SK-N-SH treated with all-trans-retinoic acid at 6 μM for 48 hours (cell line): Measurements from ENCODE around the gene RALGAPA1.

Experiments used
- ATAC-seq: fragments of 200-7000 bp; cut with Tn5 transposase; 3 replicates; pipeline ENCODE4 v1.9.1; 2020; ENCODE audit warnings: mild to moderate bottlenecking, moderate library complexity
- ARNTL ChIP-seq: fragments of 450-650 bp; formaldehyde crosslinking; IDR thresholded peaks from 2 replicates; pipeline ENCODE4 v1.5.0; 2020; ENCODE audit warnings: low read depth, mild to moderate bottlenecking, moderate library complexity, borderline replicate concordance
- CSDC2 ChIP-seq: fragments of 250-450 bp; sonication (Bioruptor Pico); IDR thresholded peaks from 2 replicates; pipeline ENCODE4 v1.5.0; 2020; ENCODE audit warnings: mild to moderate bottlenecking, moderate library complexity
- ESRRG ChIP-seq: fragments of 250-450 bp; sonication (Bioruptor Pico); IDR thresholded peaks from 2 replicates; pipeline ENCODE4 v1.6.1; 2021; ENCODE audit warnings: mild to moderate bottlenecking
- ISL1 ChIP-seq: fragments of 250-450 bp; sonication (Bioruptor Pico); IDR thresholded peaks from 2 replicates; pipeline ENCODE4 v2.1.2; 2022; ENCODE audit warnings: mild to moderate bottlenecking, moderate library complexity
- OSR1 ChIP-seq: fragments of 250-450 bp; sonication (Bioruptor Pico); IDR thresholded peaks from 2 replicates; pipeline ENCODE4 v1.8.0; 2022; ENCODE audit warnings: moderate library complexity, mild to moderate bottlenecking, inconsistent platforms
- PPARA ChIP-seq: fragments of 250-450 bp; sonication (Bioruptor Pico); IDR thresholded peaks from 2 replicates; pipeline ENCODE4 v1.5.0; 2020; ENCODE audit warnings: mild to moderate bottlenecking, borderline replicate concordance
- RARB ChIP-seq: fragments of 250-450 bp; sonication (Bioruptor Pico); IDR thresholded peaks from 2 replicates; pipeline ENCODE4 v1.8.0; 2021; ENCODE audit warnings: mild to moderate bottlenecking, moderate library complexity
- SNAI2 ChIP-seq: fragments of 250-450 bp; sonication (Bioruptor Pico); IDR thresholded peaks from 2 replicates; pipeline ENCODE4 v1.5.0; 2020; ENCODE audit warnings: mild to moderate bottlenecking, moderate library complexity
- TCF4 ChIP-seq: fragments of 250-450 bp; sonication (Bioruptor Pico); IDR thresholded peaks from 2 replicates; pipeline ENCODE4 v1.8.0; 2021; ENCODE audit warnings: mild to moderate bottlenecking, moderate library complexity, borderline replicate concordance
- TOX ChIP-seq: fragments of 250-450 bp; sonication (Bioruptor Pico); IDR thresholded peaks from 2 replicates; pipeline ENCODE4 v1.8.0; 2021; ENCODE audit warnings: mild to moderate bottlenecking, moderate library complexity, borderline replicate concordance
- ZC3H10 ChIP-seq: fragments of 250-450 bp; sonication (Bioruptor Pico); IDR thresholded peaks from 2 replicates; pipeline ENCODE4 v1.5.1; 2021; ENCODE audit warnings: mild to moderate bottlenecking, moderate library complexity
- ZFP3 ChIP-seq: fragments of 250-450 bp; sonication (Bioruptor Pico); IDR thresholded peaks from 2 replicates; pipeline ENCODE4 v1.5.0; 2020; ENCODE audit warnings: mild to moderate bottlenecking, moderate library complexity
- ZFP30 ChIP-seq: fragments of 450-650 bp; formaldehyde crosslinking; IDR thresholded peaks from 2 replicates; pipeline ENCODE4 v1.5.0; 2022; ENCODE audit warnings: mild to moderate bottlenecking, moderate library complexity
- ZNF70 ChIP-seq: fragments of 450-650 bp; formaldehyde crosslinking; IDR thresholded peaks from 2 replicates; pipeline ENCODE4 v1.5.0; 2020; ENCODE audit warnings: mild to moderate bottlenecking, moderate library complexity
- ZNF8 ChIP-seq: fragments of 450-650 bp; formaldehyde crosslinking; IDR thresholded peaks from 2 replicates; pipeline ENCODE4 v1.5.0; 2020; ENCODE audit warnings: mild to moderate bottlenecking, moderate library complexity
- TF ChIP-seq, protein P1 (sequence below): fragments of 250-450 bp; sonication (Bioruptor Pico); IDR thresholded peaks from 2 replicates; pipeline ENCODE4 v1.8.0; 2020; ENCODE audit warnings: mild to moderate bottlenecking, moderate library complexity, borderline replicate concordance
- TF ChIP-seq, protein P2 (sequence below): fragments of 250-450 bp; sonication (Bioruptor Pico); IDR thresholded peaks from 2 replicates; pipeline ENCODE4 v1.5.0; 2020; ENCODE audit warnings: mild to moderate bottlenecking, moderate library complexity
- TF ChIP-seq, protein P3 (sequence below): fragments of 250-450 bp; sonication (Bioruptor Pico); IDR thresholded peaks from 2 replicates; pipeline ENCODE4 v1.5.1; 2020; ENCODE audit warnings: low read depth, mild to moderate bottlenecking, moderate library complexity
- TF ChIP-seq, protein P4 (sequence below): fragments of 250-450 bp; sonication (Bioruptor Pico); IDR thresholded peaks from 2 replicates; pipeline ENCODE4 v1.8.0; 2021; ENCODE audit warnings: low read depth, mild to moderate bottlenecking, moderate library complexity, borderline replicate concordance
- TF ChIP-seq, protein P5 (sequence below): fragments of 250-450 bp; sonication (Bioruptor Pico); IDR thresholded peaks from 2 replicates; pipeline ENCODE4 v1.5.1; 2021; ENCODE audit warnings: mild to moderate bottlenecking, moderate library complexity

RALGAPA1 gene

DNA sequence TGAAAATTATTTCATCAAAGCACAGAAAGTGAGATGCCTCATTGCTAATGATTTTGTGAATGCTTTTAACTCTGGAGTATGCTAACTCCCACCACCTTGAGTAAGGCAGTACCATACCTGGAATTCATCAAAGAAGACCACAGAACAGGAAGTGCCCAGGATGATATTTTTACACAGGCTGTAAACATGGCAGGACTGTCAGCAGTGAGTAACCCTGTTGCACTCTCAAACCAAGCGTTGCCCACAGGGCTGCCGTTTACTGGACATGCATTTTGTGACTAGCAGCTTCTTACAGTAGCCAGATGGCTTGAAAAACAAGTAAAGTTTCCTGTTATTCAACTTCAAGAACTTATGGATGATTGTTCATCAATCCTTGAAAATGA lies 42.4 kb downstream of the RALGAPA1 start:
- TF ChIP-seq CSDC2: no peak
- no peak for TF ChIP-seq ZFP3 (CRISPR knock-in tag)
- no peak for TF ChIP-seq TOX
- TF ChIP-seq RARB (CRISPR knock-in tag): no peak
- TF ChIP-seq, protein P1, sequence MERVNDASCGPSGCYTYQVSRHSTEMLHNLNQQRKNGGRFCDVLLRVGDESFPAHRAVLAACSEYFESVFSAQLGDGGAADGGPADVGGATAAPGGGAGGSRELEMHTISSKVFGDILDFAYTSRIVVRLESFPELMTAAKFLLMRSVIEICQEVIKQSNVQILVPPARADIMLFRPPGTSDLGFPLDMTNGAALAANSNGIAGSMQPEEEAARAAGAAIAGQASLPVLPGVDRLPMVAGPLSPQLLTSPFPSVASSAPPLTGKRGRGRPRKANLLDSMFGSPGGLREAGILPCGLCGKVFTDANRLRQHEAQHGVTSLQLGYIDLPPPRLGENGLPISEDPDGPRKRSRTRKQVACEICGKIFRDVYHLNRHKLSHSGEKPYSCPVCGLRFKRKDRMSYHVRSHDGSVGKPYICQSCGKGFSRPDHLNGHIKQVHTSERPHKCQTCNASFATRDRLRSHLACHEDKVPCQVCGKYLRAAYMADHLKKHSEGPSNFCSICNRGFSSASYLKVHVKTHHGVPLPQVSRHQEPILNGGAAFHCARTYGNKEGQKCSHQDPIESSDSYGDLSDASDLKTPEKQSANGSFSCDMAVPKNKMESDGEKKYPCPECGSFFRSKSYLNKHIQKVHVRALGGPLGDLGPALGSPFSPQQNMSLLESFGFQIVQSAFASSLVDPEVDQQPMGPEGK (CRISPR knock-in tag): no peak
- TF ChIP-seq ZNF70: no peak
- no peak for TF ChIP-seq ZFP30 (CRISPR knock-in tag)
- TF ChIP-seq TCF4 (CRISPR knock-in tag): no peak
- no peak for TF ChIP-seq ARNTL
- TF ChIP-seq, protein P2, sequence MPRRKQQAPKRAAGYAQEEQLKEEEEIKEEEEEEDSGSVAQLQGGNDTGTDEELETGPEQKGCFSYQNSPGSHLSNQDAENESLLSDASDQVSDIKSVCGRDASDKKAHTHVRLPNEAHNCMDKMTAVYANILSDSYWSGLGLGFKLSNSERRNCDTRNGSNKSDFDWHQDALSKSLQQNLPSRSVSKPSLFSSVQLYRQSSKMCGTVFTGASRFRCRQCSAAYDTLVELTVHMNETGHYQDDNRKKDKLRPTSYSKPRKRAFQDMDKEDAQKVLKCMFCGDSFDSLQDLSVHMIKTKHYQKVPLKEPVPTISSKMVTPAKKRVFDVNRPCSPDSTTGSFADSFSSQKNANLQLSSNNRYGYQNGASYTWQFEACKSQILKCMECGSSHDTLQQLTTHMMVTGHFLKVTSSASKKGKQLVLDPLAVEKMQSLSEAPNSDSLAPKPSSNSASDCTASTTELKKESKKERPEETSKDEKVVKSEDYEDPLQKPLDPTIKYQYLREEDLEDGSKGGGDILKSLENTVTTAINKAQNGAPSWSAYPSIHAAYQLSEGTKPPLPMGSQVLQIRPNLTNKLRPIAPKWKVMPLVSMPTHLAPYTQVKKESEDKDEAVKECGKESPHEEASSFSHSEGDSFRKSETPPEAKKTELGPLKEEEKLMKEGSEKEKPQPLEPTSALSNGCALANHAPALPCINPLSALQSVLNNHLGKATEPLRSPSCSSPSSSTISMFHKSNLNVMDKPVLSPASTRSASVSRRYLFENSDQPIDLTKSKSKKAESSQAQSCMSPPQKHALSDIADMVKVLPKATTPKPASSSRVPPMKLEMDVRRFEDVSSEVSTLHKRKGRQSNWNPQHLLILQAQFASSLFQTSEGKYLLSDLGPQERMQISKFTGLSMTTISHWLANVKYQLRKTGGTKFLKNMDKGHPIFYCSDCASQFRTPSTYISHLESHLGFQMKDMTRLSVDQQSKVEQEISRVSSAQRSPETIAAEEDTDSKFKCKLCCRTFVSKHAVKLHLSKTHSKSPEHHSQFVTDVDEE (CRISPR knock-in tag): no peak
- no peak for TF ChIP-seq ZNF8
- TF ChIP-seq OSR1 (CRISPR knock-in tag): no peak
- no peak for TF ChIP-seq ZC3H10 (CRISPR knock-in tag)
- ATAC-seq: no peak

DNA sequence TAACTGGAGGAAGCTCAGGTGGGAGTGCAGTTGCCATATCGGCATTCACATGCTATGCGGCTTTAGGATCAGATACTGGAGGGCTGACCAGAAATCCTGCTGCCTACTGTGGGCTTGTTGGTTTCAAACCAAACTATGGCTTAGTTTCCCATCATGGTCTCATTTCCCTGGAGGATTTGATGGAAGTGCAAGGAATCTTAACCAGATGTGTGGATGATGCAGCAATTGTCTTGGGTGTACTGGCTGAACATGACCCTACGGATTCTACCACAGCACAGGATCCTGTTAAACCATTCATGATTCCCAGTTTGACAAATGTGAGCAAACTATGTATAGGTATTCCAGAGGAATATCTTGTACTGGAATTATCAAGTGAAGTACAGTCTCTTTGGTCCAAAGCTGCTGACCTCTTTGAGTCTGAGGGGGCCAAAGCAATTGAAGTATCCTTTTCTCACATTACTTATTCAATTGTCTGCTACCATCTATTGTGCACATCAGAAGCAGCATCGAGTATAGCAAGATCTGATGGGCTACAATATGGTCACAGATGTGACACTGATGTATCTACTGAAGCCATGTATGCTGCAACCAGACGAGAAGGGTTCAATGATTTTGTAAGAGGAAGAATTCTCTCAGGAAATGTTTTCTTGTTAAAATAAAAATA lies 42.9 kb downstream of the RALGAPA1 start:
- no peak for ATAC-seq
- no peak for TF ChIP-seq SNAI2 (CRISPR knock-in tag)
- TF ChIP-seq ZC3H10 (CRISPR knock-in tag): no peak
- TF ChIP-seq ESRRG: no peak
- no peak for TF ChIP-seq PPARA (CRISPR knock-in tag)
- no peak for TF ChIP-seq ARNTL
- TF ChIP-seq, protein P3, sequence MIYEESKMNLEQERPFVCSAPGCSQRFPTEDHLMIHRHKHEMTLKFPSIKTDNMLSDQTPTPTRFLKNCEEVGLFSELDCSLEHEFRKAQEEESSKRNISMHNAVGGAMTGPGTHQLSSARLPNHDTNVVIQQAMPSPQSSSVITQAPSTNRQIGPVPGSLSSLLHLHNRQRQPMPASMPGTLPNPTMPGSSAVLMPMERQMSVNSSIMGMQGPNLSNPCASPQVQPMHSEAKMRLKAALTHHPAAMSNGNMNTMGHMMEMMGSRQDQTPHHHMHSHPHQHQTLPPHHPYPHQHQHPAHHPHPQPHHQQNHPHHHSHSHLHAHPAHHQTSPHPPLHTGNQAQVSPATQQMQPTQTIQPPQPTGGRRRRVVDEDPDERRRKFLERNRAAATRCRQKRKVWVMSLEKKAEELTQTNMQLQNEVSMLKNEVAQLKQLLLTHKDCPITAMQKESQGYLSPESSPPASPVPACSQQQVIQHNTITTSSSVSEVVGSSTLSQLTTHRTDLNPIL: no peak
- TF ChIP-seq, protein P4, sequence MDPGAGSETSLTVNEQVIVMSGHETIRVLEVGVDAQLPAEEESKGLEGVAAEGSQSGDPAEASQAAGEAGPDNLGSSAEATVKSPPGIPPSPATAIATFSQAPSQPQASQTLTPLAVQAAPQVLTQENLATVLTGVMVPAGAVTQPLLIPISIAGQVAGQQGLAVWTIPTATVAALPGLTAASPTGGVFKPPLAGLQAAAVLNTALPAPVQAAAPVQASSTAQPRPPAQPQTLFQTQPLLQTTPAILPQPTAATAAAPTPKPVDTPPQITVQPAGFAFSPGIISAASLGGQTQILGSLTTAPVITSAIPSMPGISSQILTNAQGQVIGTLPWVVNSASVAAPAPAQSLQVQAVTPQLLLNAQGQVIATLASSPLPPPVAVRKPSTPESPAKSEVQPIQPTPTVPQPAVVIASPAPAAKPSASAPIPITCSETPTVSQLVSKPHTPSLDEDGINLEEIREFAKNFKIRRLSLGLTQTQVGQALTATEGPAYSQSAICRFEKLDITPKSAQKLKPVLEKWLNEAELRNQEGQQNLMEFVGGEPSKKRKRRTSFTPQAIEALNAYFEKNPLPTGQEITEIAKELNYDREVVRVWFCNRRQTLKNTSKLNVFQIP (CRISPR knock-in tag): no peak

DNA sequence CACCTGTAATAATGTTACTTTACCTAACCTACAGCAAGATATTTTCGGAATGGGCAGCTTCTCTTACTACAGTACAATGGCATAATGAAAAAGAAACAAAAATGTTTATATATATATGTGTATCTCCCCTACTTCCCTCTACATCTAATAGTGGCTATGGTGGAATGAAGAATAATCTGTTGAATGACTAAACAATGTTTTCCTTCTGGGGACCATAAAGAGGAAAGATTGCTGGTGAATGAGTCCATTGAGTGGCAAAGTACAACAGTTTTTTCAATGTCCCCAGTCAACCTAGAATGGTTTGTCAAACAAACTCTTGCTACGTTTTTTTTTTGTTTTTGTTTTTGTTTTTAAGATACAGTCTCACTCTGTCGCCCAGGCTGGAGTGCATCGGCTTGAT lies 47.2 kb downstream of the RALGAPA1 start:
- no peak for TF ChIP-seq ZFP30 (CRISPR knock-in tag)
- TF ChIP-seq, protein P5, sequence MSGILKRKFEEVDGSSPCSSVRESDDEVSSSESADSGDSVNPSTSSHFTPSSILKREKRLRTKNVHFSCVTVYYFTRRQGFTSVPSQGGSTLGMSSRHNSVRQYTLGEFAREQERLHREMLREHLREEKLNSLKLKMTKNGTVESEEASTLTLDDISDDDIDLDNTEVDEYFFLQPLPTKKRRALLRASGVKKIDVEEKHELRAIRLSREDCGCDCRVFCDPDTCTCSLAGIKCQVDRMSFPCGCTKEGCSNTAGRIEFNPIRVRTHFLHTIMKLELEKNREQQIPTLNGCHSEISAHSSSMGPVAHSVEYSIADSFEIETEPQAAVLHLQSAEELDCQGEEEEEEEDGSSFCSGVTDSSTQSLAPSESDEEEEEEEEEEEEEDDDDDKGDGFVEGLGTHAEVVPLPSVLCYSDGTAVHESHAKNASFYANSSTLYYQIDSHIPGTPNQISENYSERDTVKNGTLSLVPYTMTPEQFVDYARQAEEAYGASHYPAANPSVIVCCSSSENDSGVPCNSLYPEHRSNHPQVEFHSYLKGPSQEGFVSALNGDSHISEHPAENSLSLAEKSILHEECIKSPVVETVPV (CRISPR knock-in tag): no peak
- TF ChIP-seq, protein P3: no peak
- TF ChIP-seq, protein P2 (CRISPR knock-in tag): no peak
- no peak for TF ChIP-seq RARB (CRISPR knock-in tag)
- TF ChIP-seq ISL1 (CRISPR knock-in tag): no peak
- no peak for ATAC-seq
